Calu3 (cell line): ENCODE measurements around the gene KLRD1. TPM values are rescaled to one million over a fixed set of nuclear protein-coding genes. Genes with fewer than 3 reads are reported as not detected.

Experiments used
- BruUV-seq: library from RNA; stranded (reverse); fragments of 400-500 nt; replicated peaks from 2 replicates; lab custom pipeline; 2021; lab: Mats Ljungman, UMichigan
- CTCF ChIA-PET: fragments of 300-600 bp; sonication (Branson Sonifier 250); formaldehyde crosslinking; loops from one replicate; lab custom pipeline; 2022; ENCODE audit warnings: antibody characterized with exemption; lab: Charles Lee
- DNase-seq: peaks from one replicate; pipeline ENCODE4 v3.0.0; 2022
- H3K27ac Mint-ChIP-seq: one replicate; pipeline ENCODE4 v1.8.0; 2022; ENCODE audit warnings: mixed read lengths; ENCODE audit not compliant: unreplicated experiment
- H3K27me3 Mint-ChIP-seq: one replicate; pipeline ENCODE4 v1.8.0; 2022; ENCODE audit warnings: mixed read lengths; ENCODE audit not compliant: unreplicated experiment
- H3K36me3 Mint-ChIP-seq: one replicate; pipeline ENCODE4 v1.8.0; 2022; ENCODE audit warnings: mild to moderate bottlenecking, moderate library complexity, mixed read lengths; ENCODE audit not compliant: insufficient read depth, unreplicated experiment
- H3K4me1 Mint-ChIP-seq: one replicate; pipeline ENCODE4 v1.8.0; 2022; ENCODE audit warnings: mild to moderate bottlenecking, low read depth, mixed read lengths; ENCODE audit not compliant: unreplicated experiment
- H3K4me3 Mint-ChIP-seq: one replicate; pipeline ENCODE4 v1.8.0; 2022; ENCODE audit warnings: mild to moderate bottlenecking, low read depth, moderate library complexity, mixed read lengths; ENCODE audit not compliant: unreplicated experiment
- H3K9me3 Mint-ChIP-seq: one replicate; pipeline ENCODE4 v1.8.0; 2022; ENCODE audit warnings: low read depth, mixed read lengths; ENCODE audit not compliant: unreplicated experiment
- CTCF ChIP-seq: fragments of 200-600 bp; IDR thresholded peaks from one replicate; pipeline ENCODE4 v1.8.0; 2022; ENCODE audit warnings: antibody characterized with exemption; ENCODE audit not compliant: unreplicated experiment
- intact Hi-C: fragments of 100-400 bp; cut with micrococcal nuclease; formaldehyde crosslinking; loops from one replicate; pipeline ENCODE4 v1.10.0; 2022; ENCODE audit not compliant: unreplicated experiment
- total RNA-seq: library from RNA; stranded (reverse); gene quantifications from 2 replicates; pipeline ENCODE4 v1.2.3, GENCODE V29; 2022

The KLRD1 gene
- total RNA-seq, 1 experiment from 2014 or later = 0.14 TPM

- peaks cover 14% of the 10 kb centered on the region for H3K36me3 Mint-ChIP-seq
- H3K27ac Mint-ChIP-seq = no peak overlapping the region
- TF ChIP-seq CTCF = no peak
- H3K4me1 Mint-ChIP-seq = peaks cover 39% of the 10 kb centered on the region
- no peak overlapping the region for H3K4me3 Mint-ChIP-seq
- CTCF ChIA-PET = interaction anchor here (0.6 kb wide), 1 partner anchor 120 kb away, joined by 5 read pairs; no protein-coding TSS in a partner anchor
- H3K9me3 Mint-ChIP-seq = no peaks in the 10 kb centered on the region
- intact Hi-C loops = loop anchor here (10.0 kb wide), 2 partner anchors 128 to 312 kb away; partner anchors contain the start of gene STYK1
- no peak for DNase-seq
- no peaks in the 10 kb centered on the region for H3K27me3 Mint-ChIP-seq
- BruUV-seq = no TSS peak
These were observed 55.4 kb downstream of the KLRD1 start for GRCh38 chr12:10362828-10363657.

GRCh38 chr12:10363658-10363913, 55.9 kb downstream of the KLRD1 start:
- Mint-ChIP-seq H3K4me1 (peaks cover 43% of the 10 kb centered on the region), H3K36me3 (peaks cover 18% of the 10 kb centered on the region), H3K27me3 (no peaks in the 10 kb centered on the region), H3K27ac (no peak overlapping the region), H3K4me3 (no peak overlapping the region), H3K9me3 (no peaks in the 10 kb centered on the region)
- BruUV-seq = no TSS peak
- TF ChIP-seq CTCF = no peak
- CTCF ChIA-PET = no interaction called here
- DNase-seq = no peak
- intact Hi-C loops = loop anchor here (10.0 kb wide), 2 partner anchors 129 to 311 kb away; partner anchors contain the start of gene STYK1

- H3K4me3 Mint-ChIP-seq = no peak overlapping the region
- CTCF ChIA-PET = interaction anchor here (1.2 kb wide), 1 partner anchor 198 kb away, joined by 3 read pairs; no protein-coding TSS in a partner anchor
- BruUV-seq = TSS peak; percentile 60
- H3K27ac Mint-ChIP-seq = no peak overlapping the region
- no peaks in the 10 kb centered on the region for H3K27me3 Mint-ChIP-seq
- H3K36me3 Mint-ChIP-seq = peaks cover 22% of the 10 kb centered on the region
- no peak for DNase-seq
- no peak for TF ChIP-seq CTCF
- intact Hi-C loops = loop anchor here (2.0 to 10.0 kb wide), 3 partner anchors 33 to 311 kb away; partner anchors contain the start of gene STYK1
- no peaks in the 10 kb centered on the region for H3K9me3 Mint-ChIP-seq
- peaks cover 43% of the 10 kb centered on the region for H3K4me1 Mint-ChIP-seq
These were observed 56.5 kb downstream of the KLRD1 start for GRCh38 chr12:10363914-10364814.
